Parathyroid adenoma (tissue), 2 donors: ENCODE results near the gene DIP2C.

ENCODE experiments used
- H2AFZ ChIP-seq: fragments of 300-600 bp; sonication (generic); one replicate; pipeline ENCODE4 v1.7.0; 2017; ENCODE audit warnings: antibody characterized with exemption, mild to moderate bottlenecking
- H3K27ac ChIP-seq: fragments of 300-600 bp; sonication (generic); one replicate; pipeline ENCODE4 v1.7.0; 2017
- H3K27me3 ChIP-seq: fragments of 300-600 bp; sonication (generic); one replicate; pipeline ENCODE4 v1.7.0; 2017; ENCODE audit warnings: low read length; ENCODE audit not compliant: control insufficient read depth, insufficient read depth
- H3K36me3 ChIP-seq: fragments of 300-600 bp; sonication (generic); one replicate; pipeline ENCODE4 v1.7.0; 2017; ENCODE audit warnings: low read length; ENCODE audit not compliant: control insufficient read depth, insufficient read depth
- H3K4me1 ChIP-seq: fragments of 300-600 bp; sonication (generic); one replicate; pipeline ENCODE4 v1.7.0; 2017; ENCODE audit warnings: control low read depth
- H3K4me2 ChIP-seq: fragments of 300-600 bp; sonication (generic); one replicate; pipeline ENCODE4 v1.7.0; 2017; ENCODE audit warnings: low read length
- H3K4me3 ChIP-seq: fragments of 300-600 bp; sonication (generic); one replicate; pipeline ENCODE4 v1.7.0; 2017; ENCODE audit warnings: low read depth, low read length
- H3K79me2 ChIP-seq: fragments of 300-600 bp; sonication (generic); one replicate; pipeline ENCODE4 v1.7.0; 2017; ENCODE audit warnings: control low read depth
- H3K9ac ChIP-seq: fragments of 300-600 bp; sonication (generic); one replicate; pipeline ENCODE4 v1.7.0; 2017; ENCODE audit warnings: mild to moderate bottlenecking
- H3K9me3 ChIP-seq: fragments of 300-600 bp; sonication (generic); one replicate; pipeline ENCODE4 v1.7.0; 2017; ENCODE audit warnings: low read length; ENCODE audit not compliant: control insufficient read depth
- TF ChIP-seq, protein P1 (sequence below): fragments of 300-600 bp; sonication (generic); IDR thresholded peaks from one replicate; pipeline ENCODE4 v1.7.0; 2017; ENCODE audit warnings: antibody characterized with exemption, mild to moderate bottlenecking
- donor health status: primary hyperparathyroidism.

Gene DIP2C

DNA sequence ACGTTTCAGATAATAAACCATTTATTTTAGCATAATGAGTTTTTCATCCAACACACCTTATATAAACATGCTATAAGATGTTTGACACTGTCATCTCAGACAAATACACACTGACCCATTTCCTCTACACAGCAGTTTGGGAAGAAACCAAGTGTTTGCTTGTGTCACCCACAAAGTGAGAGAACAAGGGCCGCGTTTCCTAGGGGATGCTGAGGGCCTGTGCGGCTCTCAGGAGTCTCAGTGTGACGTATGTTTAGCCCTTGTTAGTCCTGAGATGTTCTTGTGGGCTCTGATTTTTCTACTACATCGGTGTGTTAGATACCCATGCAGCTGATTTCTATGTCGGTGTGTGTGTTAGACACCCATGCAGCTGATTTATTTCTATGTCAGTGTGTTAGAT, 266.3 kb downstream of the DIP2C start:
- Histone ChIP-seq H3K4me2 (no peak overlapping the region), H3K9me3 (no peaks in the 10 kb centered on the region), H2AFZ (no peak overlapping the region), H3K36me3 (no peaks in the 10 kb centered on the region), H3K4me3 (no peak overlapping the region), H3K9ac (no peak overlapping the region), H3K4me1 (no peaks in the 10 kb centered on the region), H3K79me2 (peaks cover 2% of the 10 kb centered on the region), H3K27me3 (no peaks in the 10 kb centered on the region), H3K27ac (no peak overlapping the region)
- TF ChIP-seq, protein P1, sequence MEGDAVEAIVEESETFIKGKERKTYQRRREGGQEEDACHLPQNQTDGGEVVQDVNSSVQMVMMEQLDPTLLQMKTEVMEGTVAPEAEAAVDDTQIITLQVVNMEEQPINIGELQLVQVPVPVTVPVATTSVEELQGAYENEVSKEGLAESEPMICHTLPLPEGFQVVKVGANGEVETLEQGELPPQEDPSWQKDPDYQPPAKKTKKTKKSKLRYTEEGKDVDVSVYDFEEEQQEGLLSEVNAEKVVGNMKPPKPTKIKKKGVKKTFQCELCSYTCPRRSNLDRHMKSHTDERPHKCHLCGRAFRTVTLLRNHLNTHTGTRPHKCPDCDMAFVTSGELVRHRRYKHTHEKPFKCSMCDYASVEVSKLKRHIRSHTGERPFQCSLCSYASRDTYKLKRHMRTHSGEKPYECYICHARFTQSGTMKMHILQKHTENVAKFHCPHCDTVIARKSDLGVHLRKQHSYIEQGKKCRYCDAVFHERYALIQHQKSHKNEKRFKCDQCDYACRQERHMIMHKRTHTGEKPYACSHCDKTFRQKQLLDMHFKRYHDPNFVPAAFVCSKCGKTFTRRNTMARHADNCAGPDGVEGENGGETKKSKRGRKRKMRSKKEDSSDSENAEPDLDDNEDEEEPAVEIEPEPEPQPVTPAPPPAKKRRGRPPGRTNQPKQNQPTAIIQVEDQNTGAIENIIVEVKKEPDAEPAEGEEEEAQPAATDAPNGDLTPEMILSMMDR = no peak

DNA sequence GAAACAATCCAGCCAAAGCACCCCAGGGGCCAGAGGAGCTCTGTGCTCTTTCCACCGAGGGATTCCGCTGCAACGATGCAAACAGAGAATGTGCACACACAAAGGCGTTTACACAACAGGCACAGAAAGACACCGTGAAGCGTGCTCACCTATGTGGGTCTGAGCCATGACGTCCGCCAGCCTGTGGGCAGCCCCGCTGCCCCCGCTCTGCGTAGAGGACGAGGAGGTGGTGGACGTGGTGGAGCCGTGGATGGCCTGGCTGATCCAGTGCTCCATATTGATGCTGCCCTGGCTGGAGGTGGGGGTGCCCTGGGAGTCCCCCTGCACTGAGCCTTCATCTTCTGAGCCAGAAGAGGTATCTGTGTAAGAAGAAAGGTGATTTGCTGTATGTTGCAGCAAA, 266.8 kb downstream of the DIP2C start:
- Histone ChIP-seq H3K4me3 (no peak overlapping the region), H3K4me1 (no peaks in the 10 kb centered on the region), H3K36me3 (no peaks in the 10 kb centered on the region), H3K27me3 (no peaks in the 10 kb centered on the region), H2AFZ (no peak overlapping the region), H3K4me2 (no peak overlapping the region), H3K79me2 (peaks cover 2% of the 10 kb centered on the region), H3K9me3 (no peaks in the 10 kb centered on the region), H3K27ac (no peak overlapping the region), H3K9ac (no peak overlapping the region)
- TF ChIP-seq, protein P1 = no peak

GRCh38 chr10:422241-422640, 267.2 kb downstream of the DIP2C start:
- no peak overlapping the region for H3K4me2 ChIP-seq
- no peaks in the 10 kb centered on the region for H3K4me1 ChIP-seq
- no peaks in the 10 kb centered on the region for H3K9me3 ChIP-seq
- no peak overlapping the region for H3K4me3 ChIP-seq
- no peak overlapping the region for H3K9ac ChIP-seq
- no peak overlapping the region for H2AFZ ChIP-seq
- H3K27me3 ChIP-seq = no peaks in the 10 kb centered on the region
- TF ChIP-seq, protein P1 = no peak
- no peak overlapping the region for H3K27ac ChIP-seq
- no peaks in the 10 kb centered on the region for H3K36me3 ChIP-seq
- H3K79me2 ChIP-seq = peaks cover 2% of the 10 kb centered on the region

DNA sequence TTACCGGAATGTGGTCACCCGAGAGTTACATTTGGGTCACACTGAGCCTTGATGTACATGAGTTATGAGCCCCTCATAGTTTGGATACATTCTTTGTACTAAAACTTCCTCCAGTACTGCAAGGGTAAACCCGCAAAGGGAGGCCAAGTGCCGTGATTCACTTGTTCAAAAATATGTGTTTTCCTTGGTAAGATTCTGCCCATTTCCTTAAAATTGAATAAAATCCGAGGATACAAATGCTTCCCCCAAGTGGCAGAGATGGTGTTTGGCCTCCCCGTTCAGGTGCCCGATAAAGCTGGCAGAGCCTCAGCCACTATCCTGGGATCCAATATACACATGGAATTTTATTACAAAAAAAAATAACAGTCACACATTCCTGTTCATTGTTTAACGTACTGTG, 268.3 kb downstream of the DIP2C start:
- Histone ChIP-seq H3K9ac (no peak overlapping the region), H3K27ac (no peak overlapping the region), H3K4me2 (no peak overlapping the region), H3K27me3 (no peaks in the 10 kb centered on the region), H3K36me3 (no peaks in the 10 kb centered on the region), H3K79me2 (peaks cover 2% of the 10 kb centered on the region), H3K4me3 (no peak overlapping the region), H3K9me3 (no peaks in the 10 kb centered on the region), H3K4me1 (no peaks in the 10 kb centered on the region), H2AFZ (no peak overlapping the region)
- TF ChIP-seq, protein P1 = no peak
